SK-N-SH (cell line): ENCODE measurements around the gene RPE65.

Source experiments
- CTCF ChIP-seq: fragments of 200-600 bp; sonication (generic); IDR thresholded peaks from 2 replicates; pipeline ENCODE4 v1.6.1; 2017; ENCODE audit warnings: antibody characterized with exemption, mild to moderate bottlenecking, moderate library complexity
- ELF1 ChIP-seq: IDR thresholded peaks from 2 replicates; pipeline ENCODE4 v1.4.0; 2012
- EP300 ChIP-seq, 2 experiments: IDR thresholded peaks; 2 replicates each; pipeline versions ENCODE4 v1.4.0 to v1.6.1; 2012; ENCODE audit warnings: borderline replicate concordance in 1 of 2, low read depth in 1 of 2, low read length in 1 of 2
- GABPA ChIP-seq: IDR thresholded peaks from 2 replicates; pipeline ENCODE4 v1.4.0; 2012; ENCODE audit warnings: low read depth, mild to moderate bottlenecking
- GATA2 ChIP-seq: sonication (generic); formaldehyde crosslinking; IDR thresholded peaks from 2 replicates; pipeline ENCODE4 v1.5.0; 2020; ENCODE audit warnings: mild to moderate bottlenecking, missing genetic modification reagents
- JUND ChIP-seq: IDR thresholded peaks from 2 replicates; pipeline ENCODE4 v1.4.0; 2012
- YY1 ChIP-seq: IDR thresholded peaks from 2 replicates; pipeline ENCODE4 v1.4.0; 2012; ENCODE audit warnings: low read depth, mild to moderate bottlenecking

GRCh38 chr1:68459091-68459490 lies 9.3 kb upstream of the RPE65 start:
- TF ChIP-seq CTCF (no peak), JUND (no peak), YY1 (no peak), GATA2 (no peak), GABPA (no peak), ELF1 (no peak), EP300 (IDR thresholded peaks at IDR 0.05; ENCODE audit: borderline replicate concordance in 1 of 2, low read depth in 1 of 2, low read length in 1 of 2) (no peak)
